Frontal cortex (tissue), 4 donors: ENCODE measurements around the gene NUDT4. TPM values are rescaled to one million over a fixed set of nuclear protein-coding genes. Genes with fewer than 3 reads are reported as not detected.
A peak's percentile ranks its signal among the peaks of the same experiment; 100 is the strongest.
"Not testable (repeated sequence)": the region's sequence is repeated elsewhere in the genome, so short reads cannot be mapped to it uniquely, and the experiment has no call there.

Experiments
- DNase-seq, 2 donors: peaks; one replicate each; pipeline ENCODE4 v3.0.0; 2012; ENCODE audit warnings: low spot score in 2 of 2
- FAIRE-seq: peaks from 2 replicates; lab custom pipeline; 2012; peaks lifted over from hg19 to GRCh38; lab: Jason Lieb, UNC
- total RNA-seq: library from RNA; depleted of rRNA; stranded (reverse); fragments of >200 nt; gene quantifications from one replicate; pipeline ENCODE4 v1.2.3, GENCODE V29; 2014
- donor health status: control.
- donor health status: control.
- donor health status: control.

Gene NUDT4
- total RNA-seq, 1 donor from 2014 or later: 148 TPM

- DNase-seq (no peak), FAIRE-seq (no peak)
These were observed 13.0 kb downstream of the NUDT4 start for GRCh38 chr12:93390549-93391297.

GRCh38 chr12:93393425-93393824, 15.7 kb downstream of the NUDT4 start:
- no peak for FAIRE-seq

DNA sequence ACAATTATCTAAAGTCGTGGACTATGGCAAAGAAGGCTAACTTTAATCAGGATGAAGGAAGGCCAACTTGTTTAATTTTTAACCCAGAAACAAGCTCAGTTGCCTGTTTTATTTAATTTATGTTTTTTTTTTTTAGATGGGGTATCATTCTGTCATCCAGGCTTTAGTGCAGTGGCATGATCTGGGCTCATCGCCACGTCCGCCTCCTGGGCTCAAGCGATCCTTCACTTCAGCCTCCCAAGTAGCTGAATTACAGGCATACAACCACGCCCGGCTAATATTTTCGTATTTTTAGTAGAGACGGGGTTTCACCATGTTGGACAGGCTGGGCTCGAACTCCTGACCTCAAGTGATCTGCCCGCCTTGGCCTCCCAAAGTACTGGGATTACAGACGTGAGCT, 19.7 kb downstream of the NUDT4 start:
- no peak for FAIRE-seq

More at GRCh38 chr12:93393425-93393824, 15.7 kb downstream of the NUDT4 start:
- no peak for DNase-seq

DNA sequence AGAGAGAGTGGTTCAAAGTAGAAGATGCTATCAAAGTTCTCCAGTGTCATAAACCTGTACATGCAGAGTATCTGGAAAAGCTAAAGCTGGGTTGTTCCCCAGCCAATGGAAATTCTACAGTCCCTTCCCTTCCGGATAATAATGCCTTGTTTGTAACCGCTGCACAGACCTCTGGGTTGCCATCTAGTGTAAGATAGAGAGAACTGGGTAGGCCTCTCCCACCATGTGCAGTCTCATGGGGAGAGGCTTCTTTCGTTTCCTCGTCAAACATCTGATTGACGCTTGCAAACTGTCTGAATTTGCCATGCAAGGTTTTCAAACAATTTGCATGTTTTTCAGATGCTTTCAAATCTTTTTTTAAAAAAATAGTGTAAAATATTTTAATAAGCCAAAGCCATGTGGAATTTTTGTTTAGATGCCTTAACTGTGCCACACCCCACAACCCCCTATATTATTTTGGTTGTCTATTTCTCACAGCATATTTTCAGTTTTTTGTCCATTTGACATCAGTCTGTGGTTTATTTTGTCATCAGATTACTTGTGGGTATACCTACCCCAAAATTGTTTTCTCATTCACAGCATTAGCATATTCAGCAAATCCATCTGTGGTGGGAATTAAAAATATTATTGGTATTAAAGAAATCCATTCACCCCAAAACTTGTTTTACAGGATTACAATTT, 21.6 kb downstream of the NUDT4 start:
- peak; percentile 94 for FAIRE-seq
- DNase-seq: not testable (repeated sequence)

More for the DNA sequence above, 19.7 kb downstream of the NUDT4 start:
- no peak for DNase-seq

DNA sequence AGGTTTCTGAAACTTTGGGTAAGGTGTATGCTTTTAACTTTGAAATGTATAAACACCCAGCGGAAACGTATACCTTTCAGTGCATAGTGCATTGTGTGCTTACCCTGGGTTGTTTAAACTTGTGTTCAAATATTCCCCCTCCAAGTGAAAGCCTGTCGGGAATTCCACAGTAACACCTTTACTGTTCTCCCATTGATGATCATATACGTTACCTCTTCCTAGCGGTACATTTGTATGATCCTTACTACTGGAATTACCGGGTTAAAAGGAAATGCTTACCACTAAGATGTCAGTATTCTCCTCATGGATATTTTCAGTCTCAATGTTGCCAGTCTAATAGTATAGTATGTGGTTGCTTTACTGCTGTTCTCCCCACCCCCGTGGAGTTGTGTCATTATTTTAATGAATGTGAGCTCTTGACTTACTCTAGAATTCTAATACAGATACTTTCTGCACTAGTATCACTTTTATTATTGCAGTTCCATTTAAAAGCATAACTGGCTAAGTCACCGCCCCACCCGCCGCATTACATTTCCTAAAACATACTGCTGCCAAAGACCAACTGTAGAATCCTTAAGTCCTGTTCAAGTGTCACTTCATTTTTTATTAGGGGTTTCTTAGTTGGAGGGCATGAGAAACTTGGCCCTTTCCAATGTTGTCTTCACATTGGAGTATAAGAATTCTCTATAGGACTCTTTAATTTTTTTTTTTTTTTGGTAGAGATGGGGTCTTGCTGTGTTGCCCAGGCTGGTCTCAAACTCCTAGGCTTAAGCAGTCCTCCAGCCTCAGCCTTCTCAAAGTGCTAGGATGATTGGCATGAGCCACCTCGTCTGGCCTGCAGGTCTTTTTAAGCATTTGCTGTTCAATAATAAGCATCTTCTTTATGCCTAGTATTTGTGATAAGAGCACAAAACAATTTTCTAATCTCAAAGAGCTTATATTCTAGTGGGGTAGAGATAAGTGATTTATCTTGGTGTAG, 24.9 kb downstream of the NUDT4 start:
- FAIRE-seq (no peak), DNase-seq (no peak)

DNA sequence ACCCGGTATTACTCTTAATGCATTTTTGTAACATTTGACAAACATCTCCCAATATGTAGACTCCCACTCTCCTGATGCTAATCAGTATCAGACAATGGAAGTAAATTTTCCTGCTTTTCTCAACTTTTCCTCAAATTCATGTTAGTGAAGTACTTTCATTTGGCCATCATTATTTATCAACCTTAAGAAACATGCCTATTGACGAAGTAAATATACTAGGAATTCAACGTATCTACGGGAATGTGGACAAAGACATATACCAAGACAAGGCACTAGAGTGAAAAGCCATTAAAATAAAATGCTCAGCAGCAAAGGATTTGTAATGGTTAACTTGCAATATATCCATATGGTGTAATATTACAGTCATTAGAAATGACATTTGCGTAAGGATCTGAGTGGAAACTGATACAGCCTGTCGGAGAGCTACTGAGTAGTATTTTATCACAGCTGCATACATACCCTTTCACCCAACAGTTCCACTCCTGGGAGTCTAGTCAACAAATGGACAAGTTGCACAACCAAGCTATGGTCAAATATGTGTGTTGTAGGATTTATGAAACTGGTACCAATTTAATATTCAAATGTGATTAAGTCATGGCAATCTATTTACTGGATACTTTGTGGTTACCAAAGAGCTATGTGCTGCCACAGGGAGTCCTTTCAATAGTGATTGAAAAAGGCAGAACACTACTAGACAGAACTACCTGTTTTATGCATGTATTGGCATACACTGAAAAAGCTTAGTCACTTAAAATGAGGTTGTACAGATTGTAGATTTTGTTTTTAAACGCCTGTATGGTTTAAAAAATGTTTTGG, 26.5 kb downstream of the NUDT4 start:
- FAIRE-seq (no peak), DNase-seq (no peak)

DNA sequence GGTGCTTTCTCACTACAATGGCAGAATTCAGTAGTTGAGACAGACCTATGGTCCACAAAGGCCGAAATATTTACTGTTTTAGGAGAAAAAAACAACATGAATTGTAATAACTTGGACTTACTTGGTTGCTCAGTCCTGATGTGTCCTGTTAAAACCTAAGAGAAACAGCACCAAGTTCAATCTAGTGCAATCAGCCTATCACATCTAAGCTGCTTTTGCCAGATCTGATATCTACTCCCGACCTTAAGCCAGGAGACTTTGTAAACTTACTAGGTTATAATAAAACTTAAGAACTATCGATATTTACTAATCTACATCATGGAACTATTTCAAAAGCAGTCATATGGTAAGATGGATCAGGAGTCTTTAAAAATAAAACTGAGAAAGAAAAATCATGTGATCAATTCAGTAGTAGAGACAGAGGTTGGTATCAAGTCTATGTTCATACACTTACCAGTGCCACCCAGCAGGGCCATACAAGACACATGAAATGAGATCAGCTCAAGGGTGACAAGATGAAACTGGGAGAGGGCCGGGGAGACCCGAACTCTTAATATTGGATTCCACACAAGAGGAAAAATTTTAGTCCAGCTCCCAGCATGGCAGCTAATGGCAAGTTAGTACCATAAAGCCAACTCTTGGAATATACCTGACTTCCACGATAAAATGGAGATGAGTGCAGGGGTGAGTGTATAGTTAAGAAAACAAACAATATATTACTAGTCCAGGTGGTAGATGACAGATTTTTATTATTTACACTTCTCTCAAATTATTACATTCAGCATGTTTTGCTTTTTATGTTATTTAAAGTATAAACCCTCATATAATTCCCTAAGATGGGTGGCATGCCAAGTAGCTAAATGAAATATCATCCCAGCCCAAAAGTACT, 27.5 kb downstream of the NUDT4 start:
- no peak for DNase-seq
- FAIRE-seq: no peak

DNA sequence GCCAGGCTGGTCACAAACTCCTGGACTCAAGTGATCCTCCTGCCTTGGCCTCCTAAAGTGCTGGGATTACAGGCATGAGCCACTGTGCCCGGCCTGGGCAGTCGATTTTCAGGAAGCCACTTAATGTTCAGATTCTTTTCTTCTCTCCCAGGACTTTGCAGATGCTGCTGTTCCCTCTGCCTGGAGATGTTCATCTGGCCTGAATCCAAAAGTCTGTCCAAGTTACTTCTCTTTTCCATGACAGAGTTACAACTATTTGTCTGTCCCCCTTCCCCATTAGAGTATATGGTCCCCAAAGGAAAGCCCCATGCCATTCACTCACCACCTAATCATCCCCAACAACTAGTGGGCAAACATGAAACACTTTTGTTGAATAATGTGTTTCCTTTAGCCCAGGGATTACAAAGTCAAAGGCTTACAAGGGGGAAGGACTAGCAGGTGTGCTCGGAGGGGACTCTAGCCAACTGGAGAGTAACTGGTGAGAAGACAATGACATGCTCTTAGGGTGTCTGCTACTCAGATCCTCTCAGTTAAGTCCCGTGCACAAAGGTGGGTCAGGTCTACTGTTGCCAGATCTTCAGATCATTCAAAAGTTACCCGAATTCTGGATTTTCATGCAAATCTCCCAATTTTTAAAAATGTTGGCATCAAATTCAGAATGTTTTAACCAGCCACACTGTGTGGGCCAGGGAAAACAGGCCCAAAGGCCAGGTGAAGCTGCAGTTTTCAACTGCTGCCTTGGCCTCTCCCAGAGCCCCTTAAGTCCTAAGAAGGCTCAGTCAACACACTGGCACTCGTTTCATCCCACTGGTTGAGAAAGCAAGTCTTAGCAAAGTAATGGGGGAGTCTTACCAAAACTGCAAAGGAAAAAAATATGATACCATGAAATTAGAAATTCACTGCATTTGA, 29.6 kb downstream of the NUDT4 start:
- no peak for FAIRE-seq
- no peak for DNase-seq

- DNase-seq (no peak), FAIRE-seq (no peak)
These were observed 30.2 kb downstream of the NUDT4 start for GRCh38 chr12:93407963-93408283.

DNA sequence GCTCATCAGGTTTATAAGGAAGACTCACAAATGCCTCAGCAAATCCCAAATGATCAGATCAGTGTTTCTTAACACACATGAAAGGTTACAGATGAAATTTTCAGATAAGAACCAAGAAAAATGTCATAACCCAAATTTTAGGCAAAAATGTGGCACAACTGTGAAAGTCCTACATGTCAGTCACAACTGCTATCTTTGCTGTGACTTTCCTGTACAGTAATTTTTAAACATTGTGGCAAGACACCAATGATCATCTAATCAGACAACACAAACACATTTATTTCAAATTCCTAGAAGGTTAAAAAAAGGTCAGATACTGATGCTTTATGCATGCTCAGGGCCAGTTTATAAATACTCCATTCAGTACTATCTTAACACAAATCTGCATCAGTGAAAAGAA, 31.1 kb downstream of the NUDT4 start:
- no peak for DNase-seq
- FAIRE-seq: no peak

- not testable (repeated sequence) for DNase-seq, FAIRE-seq
These were observed 31.8 kb downstream of the NUDT4 start for GRCh38 chr12:93409343-93410187.

- not testable (repeated sequence) for FAIRE-seq, DNase-seq
These were observed 33.3 kb downstream of the NUDT4 start for GRCh38 chr12:93411060-93411459.

- not testable (repeated sequence) for FAIRE-seq, DNase-seq
These were observed 34.7 kb downstream of the NUDT4 start for GRCh38 chr12:93412396-93412795.

DNA sequence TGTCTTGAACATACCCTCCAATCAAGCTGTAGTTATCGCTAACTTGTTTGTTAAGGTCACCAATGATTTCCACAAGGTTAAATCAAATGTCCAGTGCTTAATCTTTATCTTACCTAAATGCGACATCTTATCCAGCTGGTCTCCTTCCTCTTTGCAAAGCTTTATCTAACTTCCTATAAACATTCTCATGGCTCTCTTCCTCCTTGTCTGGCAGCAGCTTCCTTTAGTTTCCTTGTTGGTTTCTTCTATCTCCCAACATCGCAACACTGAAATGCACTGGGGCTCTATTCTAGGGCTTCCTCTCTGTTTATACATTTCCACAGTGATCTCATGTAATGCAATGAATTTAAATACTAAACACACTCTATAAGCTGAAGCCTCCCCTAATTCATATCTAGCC, 35.3 kb downstream of the NUDT4 start:
- FAIRE-seq (no peak), DNase-seq (no peak)

DNA sequence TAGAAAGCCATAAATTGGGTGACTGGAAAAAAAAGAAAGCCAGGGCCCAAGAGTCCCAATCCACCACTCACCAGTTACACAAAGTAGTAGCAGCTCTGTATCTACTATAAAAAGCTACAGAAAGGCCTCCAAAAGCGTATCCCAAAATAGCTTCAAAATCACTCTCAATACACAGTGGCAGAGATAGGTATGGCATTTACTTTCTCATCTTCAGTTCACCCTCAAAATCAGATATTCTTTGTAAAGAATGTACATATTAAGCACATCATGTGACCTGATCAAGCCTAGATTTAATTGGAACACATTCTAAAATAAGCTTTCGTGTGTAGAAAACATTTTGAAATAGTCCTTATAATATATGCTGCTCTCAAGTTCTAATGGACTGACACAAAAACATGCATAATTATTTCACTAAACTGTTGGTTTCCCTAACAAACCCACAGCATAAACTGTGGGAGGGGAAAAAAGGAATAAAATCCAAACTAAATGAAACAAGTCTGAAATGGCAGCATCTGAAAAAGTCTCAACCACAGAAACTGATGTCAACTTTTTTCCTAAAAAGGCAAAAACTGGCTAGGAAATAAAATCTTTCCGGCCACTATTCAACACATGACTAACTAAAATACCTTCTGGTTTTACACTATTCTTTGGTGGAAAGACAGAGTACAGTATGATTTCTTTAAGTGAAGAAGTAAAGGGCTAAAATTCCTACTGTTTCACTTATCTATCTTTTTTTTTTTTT, 38.2 kb downstream of the NUDT4 start:
- DNase-seq: no peak
- FAIRE-seq: no peak

- DNase-seq: no peak
- no peak for FAIRE-seq
These were observed 40.3 kb downstream of the NUDT4 start for GRCh38 chr12:93417967-93418480.
